ENCODE data around the gene PACSIN2.
"Not testable (repeated sequence)": the region's sequence is repeated elsewhere in the genome, so short reads cannot be mapped to it uniquely, and the experiment has no call there.

PACSIN2 gene

GRCh38 chr22:42990131-42990838 is 24.7 kb downstream of the PACSIN2 start:
- no peak for DNase-seq

- DNase-seq, result no peak
Observed at GRCh38 chr22:42986115-42986514, 28.8 kb downstream of the PACSIN2 start.

- DNase-seq, result no peak
Observed at GRCh38 chr22:42985531-42985905, 29.4 kb downstream of the PACSIN2 start.

GRCh38 chr22:42984814-42985530 is 30.0 kb downstream of the PACSIN2 start:
- no peak for DNase-seq

- no peak for DNase-seq
Observed at GRCh38 chr22:42984397-42984796, 30.6 kb downstream of the PACSIN2 start.

GRCh38 chr22:42983470-42983869 is 31.5 kb downstream of the PACSIN2 start:
- no peak for DNase-seq

GRCh38 chr22:42979606-42980005 is 35.3 kb downstream of the PACSIN2 start:
- DNase-seq, result no peak

GRCh38 chr22:42978453-42979103 is 36.4 kb downstream of the PACSIN2 start:
- no peak for DNase-seq

- DNase-seq, result no peak
Observed at GRCh38 chr22:42977569-42977968, 37.4 kb downstream of the PACSIN2 start.

- no peak for DNase-seq
Observed at GRCh38 chr22:42976217-42976933, 38.6 kb downstream of the PACSIN2 start.

GRCh38 chr22:42974223-42974622 is 40.7 kb downstream of the PACSIN2 start:
- no peak for DNase-seq

GRCh38 chr22:42973536-42973881 is 41.4 kb downstream of the PACSIN2 start:
- DNase-seq, result no peak

- DNase-seq, result no peak
Observed at GRCh38 chr22:42972649-42973535, 42.1 kb downstream of the PACSIN2 start.

- not testable (repeated sequence) for DNase-seq
Observed at GRCh38 chr22:42971473-42971860, 43.5 kb downstream of the PACSIN2 start.

- no peak for DNase-seq
Observed at GRCh38 chr22:42970029-42970428, 44.9 kb downstream of the PACSIN2 start.

- no peak for DNase-seq
Observed at GRCh38 chr22:42969348-42969975, 45.5 kb downstream of the PACSIN2 start.

- no peak for DNase-seq
Observed at GRCh38 chr22:42967933-42968332, 47.0 kb downstream of the PACSIN2 start.

GRCh38 chr22:42967005-42967404 is 47.9 kb downstream of the PACSIN2 start:
- no peak for DNase-seq

- no peak for DNase-seq
Observed at GRCh38 chr22:42966497-42966896, 48.5 kb downstream of the PACSIN2 start.

- DNase-seq, result no peak
Observed at GRCh38 chr22:42964994-42965699, 49.8 kb downstream of the PACSIN2 start.

GRCh38 chr22:42963231-42963595 is 51.7 kb downstream of the PACSIN2 start:
- DNase-seq, result no peak
